HepG2 (cell line): ENCODE data around the gene ZFP90. TPM values are rescaled to one million over a fixed set of nuclear protein-coding genes. Genes with fewer than 3 reads are reported as not detected.
A peak's percentile ranks its signal among the peaks of the same experiment; 100 is the strongest.

ENCODE experiments used
- CHD4 ChIP-seq: fragments of 200-600 bp; sonication (generic); IDR thresholded peaks from 2 replicates; pipeline ENCODE4 v1.7.0; 2017; ENCODE audit warnings: mild to moderate bottlenecking, low read length, borderline replicate concordance
- ETV6 ChIP-seq: sonication (generic); formaldehyde crosslinking; conservative IDR thresholded peaks from 2 replicates; pipeline ENCODE4 v1.4.0; 2020; ENCODE audit warnings: missing genetic modification reagents
- HNF4A ChIP-seq: sonication (generic); formaldehyde crosslinking; IDR thresholded peaks from 2 replicates; pipeline ENCODE4 v1.4.0; 2020; ENCODE audit warnings: missing genetic modification reagents
- HOXA5 ChIP-seq: sonication (generic); formaldehyde crosslinking; IDR thresholded peaks from 2 replicates; pipeline ENCODE4 v1.4.0; 2020; ENCODE audit warnings: missing genetic modification reagents
- IRF9 ChIP-seq: sonication (generic); formaldehyde crosslinking; IDR thresholded peaks from 2 replicates; pipeline ENCODE4 v1.8.0; 2022; ENCODE audit warnings: missing genetic modification reagents, mild to moderate bottlenecking, borderline replicate concordance
- KAT7 ChIP-seq: IDR thresholded peaks from 2 replicates; pipeline ENCODE4 v1.6.1; 2018; ENCODE audit warnings: borderline replicate concordance, missing compliant biosample characterization
- KLF12 ChIP-seq: sonication (generic); formaldehyde crosslinking; IDR thresholded peaks from 2 replicates; pipeline ENCODE4 v1.4.0; 2020; ENCODE audit warnings: missing genetic modification reagents, borderline replicate concordance
- MBNL3 ChIP-seq: fragments of 250-450 bp; sonication (Bioruptor Pico); conservative IDR thresholded peaks from 2 replicates; pipeline ENCODE4 v1.8.0; 2022; ENCODE audit warnings: mild to moderate bottlenecking, inconsistent platforms
- MEIS1 ChIP-seq: sonication (generic); formaldehyde crosslinking; IDR thresholded peaks from 2 replicates; pipeline ENCODE4 v1.9.0; 2021; ENCODE audit warnings: mild to moderate bottlenecking, missing genetic modification reagents, moderate library complexity, borderline replicate concordance
- MYNN ChIP-seq: sonication (generic); formaldehyde crosslinking; IDR thresholded peaks from 2 replicates; pipeline ENCODE4 v1.4.0; 2020; ENCODE audit warnings: mild to moderate bottlenecking, low read depth, missing genetic modification reagents
- MYPOP ChIP-seq: sonication (generic); formaldehyde crosslinking; IDR thresholded peaks from 2 replicates; pipeline ENCODE4 v1.8.1; 2023; ENCODE audit warnings: mild to moderate bottlenecking, moderate library complexity, missing genetic modification reagents
- MZF1 ChIP-seq: sonication (generic); formaldehyde crosslinking; IDR thresholded peaks from 2 replicates; pipeline ENCODE4 v1.8.1; 2023; ENCODE audit warnings: mild to moderate bottlenecking, missing genetic modification reagents, borderline replicate concordance
- NFKBIZ ChIP-seq: IDR thresholded peaks from 2 replicates; pipeline ENCODE4 v1.6.1; 2018; ENCODE audit warnings: missing genetic modification reagents, missing compliant biosample characterization
- PPARG ChIP-seq: conservative IDR thresholded peaks from 2 replicates; pipeline ENCODE4 v1.6.1; 2016; ENCODE audit warnings: missing biosample characterization, missing genetic modification reagents
- PTBP1 ChIP-seq: fragments of 200-400 bp; formaldehyde crosslinking; IDR thresholded peaks from 2 replicates; pipeline ENCODE4 v1.6.1; 2018; ENCODE audit warnings: low read length, low read depth; ENCODE audit not compliant: poor library complexity, severe bottlenecking
- RFXANK ChIP-seq: IDR thresholded peaks from 2 replicates; pipeline ENCODE4 v1.6.1; 2016
- SIX4 ChIP-seq: sonication (generic); formaldehyde crosslinking; IDR thresholded peaks from 2 replicates; pipeline ENCODE4 v1.4.0; 2020; ENCODE audit warnings: missing genetic modification reagents
- SNAPC2 ChIP-seq: sonication (generic); formaldehyde crosslinking; IDR thresholded peaks from 2 replicates; pipeline ENCODE4 v1.8.1; 2022; ENCODE audit warnings: mild to moderate bottlenecking, missing genetic modification reagents
- SP2 ChIP-seq: sonication (generic); formaldehyde crosslinking; IDR thresholded peaks from 2 replicates; pipeline ENCODE4 v1.5.1; 2020; ENCODE audit warnings: mild to moderate bottlenecking, missing genetic modification reagents
- ZFP90 ChIP-seq: sonication (generic); formaldehyde crosslinking; IDR thresholded peaks from 2 replicates; pipeline ENCODE4 v1.8.0; 2022; ENCODE audit warnings: missing genetic modification reagents, mild to moderate bottlenecking, inconsistent platforms, borderline replicate concordance
- ZNF331 ChIP-seq: sonication (generic); formaldehyde crosslinking; IDR thresholded peaks from 2 replicates; pipeline ENCODE4 v1.4.0; 2020; ENCODE audit warnings: missing genetic modification reagents
- ZNF383 ChIP-seq: sonication (generic); formaldehyde crosslinking; IDR thresholded peaks from 2 replicates; pipeline ENCODE4 v1.4.0; 2020; ENCODE audit warnings: missing genetic modification reagents, mild to moderate bottlenecking, borderline replicate concordance
- ZNF451 ChIP-seq: sonication (generic); formaldehyde crosslinking; IDR thresholded peaks from 2 replicates; pipeline ENCODE4 v1.5.0; 2020; ENCODE audit warnings: mild to moderate bottlenecking, missing genetic modification reagents
- ZNF556 ChIP-seq: sonication (generic); formaldehyde crosslinking; IDR thresholded peaks from 2 replicates; pipeline ENCODE4 v1.4.0; 2020; ENCODE audit warnings: mild to moderate bottlenecking, missing genetic modification reagents, borderline replicate concordance
- ZNF616 ChIP-seq: sonication (generic); formaldehyde crosslinking; IDR thresholded peaks from 2 replicates; pipeline ENCODE4 v1.5.0; 2020; ENCODE audit warnings: low read depth, mild to moderate bottlenecking, missing genetic modification reagents
- ZNF674 ChIP-seq: sonication (generic); formaldehyde crosslinking; IDR thresholded peaks from 2 replicates; pipeline ENCODE4 v1.5.0; 2020; ENCODE audit warnings: low read depth, mild to moderate bottlenecking, missing genetic modification reagents
- ZNF710 ChIP-seq: sonication (generic); formaldehyde crosslinking; IDR thresholded peaks from 2 replicates; pipeline ENCODE4 v1.5.0; 2020; ENCODE audit warnings: mild to moderate bottlenecking, missing genetic modification reagents, borderline replicate concordance
- polyA plus RNA-seq, 8 experiments: library from polyadenylated mRNA; depleted of rRNA in 3 of 8; stranded (reverse) in 7 of 8; unstranded in 1 of 8; fragments of >200 nt; fragmentation: Illumina TruSeq in 4 of 8; extraction: Trizol in 4 of 8; gene quantifications; 2 replicates each; pipeline versions ENCODE4 v1.2.1 to v1.2.3, GENCODE V29; 2011 to 2016; ENCODE audit warnings: low read depth in 4 of 8, missing spikeins in 1 of 8, mixed read lengths in 1 of 8; ENCODE audit not compliant: insufficient read depth in 1 of 8
- total RNA-seq, 5 experiments: library from RNA; depleted of rRNA; stranded (reverse); fragments of >200 nt; fragmentation: Illumina TruSeq; extraction: Trizol; gene quantifications; 2 replicates each; pipeline ENCODE4 v1.2.3, GENCODE V29; 2016; ENCODE audit warnings: low read depth in 1 of 5

The ZFP90 gene
- total and polyA plus RNA-seq, 2 of the 13 experiments (the other 11 are each of a cell fraction or from before 2014, with no cell fraction given), result 17.6 to 18.9 TPM

- TF ChIP-seq SP2 (CRISPR knock-in tag), result peak; percentile 71
- TF ChIP-seq ZNF674, result peak; percentile 65; the same call in 1 of the 2 replicates
- TF ChIP-seq MZF1, result 0 out of 2 replicates have a peak, but pooled peaks have one; percentile 51
- TF ChIP-seq ZNF616 (CRISPR knock-in tag), result peak; percentile 93
- TF ChIP-seq ZNF451 (CRISPR knock-in tag), result peak; percentile 69; the same call in 1 of the 2 replicates
- no peak; the same call in 1 of the 2 replicates for TF ChIP-seq SIX4 (CRISPR knock-in tag)
- peak; percentile 60 for TF ChIP-seq PPARG
- peak; percentile 76; the same call in 1 of the 2 replicates for TF ChIP-seq MYNN (CRISPR knock-in tag)
- TF ChIP-seq RFXANK, result no peak
- TF ChIP-seq PTBP1, result no peak
- no peak for TF ChIP-seq MBNL3
- TF ChIP-seq MYPOP (CRISPR knock-in tag), result peak; percentile 75; the same call in 1 of the 2 replicates
- TF ChIP-seq ZNF556 (CRISPR knock-in tag), result peak; percentile 92
- TF ChIP-seq ETV6, result peak; percentile 92; the same call in 1 of the 2 replicates
- TF ChIP-seq ZNF383 (CRISPR knock-in tag), result no peak
- peak; percentile 38 for TF ChIP-seq HNF4A
- TF ChIP-seq NFKBIZ (CRISPR knock-in tag), result peak; percentile 91
- peak; percentile 56; the same call in 1 of the 2 replicates for TF ChIP-seq SNAPC2
- TF ChIP-seq HOXA5 (CRISPR knock-in tag), result peak; percentile 95
- TF ChIP-seq CHD4, result no peak
- TF ChIP-seq MEIS1, result peak; percentile 61; the same call in 1 of the 2 replicates
- TF ChIP-seq IRF9 (CRISPR knock-in tag), result peak; percentile 96; the same call in 1 of the 2 replicates
- TF ChIP-seq ZNF710 (CRISPR knock-in tag), result peak; percentile 82
- peak; percentile 99 for TF ChIP-seq ZFP90 (CRISPR knock-in tag)
- peak; percentile 94; the same call in 1 of the 2 replicates for TF ChIP-seq KAT7 (CRISPR knock-in tag)
- TF ChIP-seq ZNF331 (CRISPR knock-in tag), result peak; percentile 91
- TF ChIP-seq KLF12 (CRISPR knock-in tag), result peak; percentile 94
These were observed 9.0 kb upstream of the ZFP90 start (continued) for GRCh38 chr16:68529931-68530701.
